ENCODE results near the gene IL4R. TPM values are rescaled to one million over a fixed set of nuclear protein-coding genes. Genes with fewer than 3 reads are reported as not detected.

The IL4R gene
- total RNA-seq, 1 experiment from 2014 or later: 32.6 TPM

- CTCF ChIA-PET: interaction anchor here (1.1 kb wide), 1 partner anchor 21 kb away, joined by 3 read pairs; no protein-coding TSS in a partner anchor
- POLR2A ChIA-PET: no interaction called here
- no peak overlapping the region for H3K4me3 Mint-ChIP-seq (ENCODE audit: unreplicated experiment)
- H3K36me3 ChIP-seq (ENCODE audit: control insufficient read depth, insufficient read depth, low read length): no peaks in the 10 kb centered on the region
- peaks cover 17% of the 10 kb centered on the region for H3K27me3 Mint-ChIP-seq (ENCODE audit: insufficient read depth, unreplicated experiment)
- no peaks in the 10 kb centered on the region for H3K27me3 ChIP-seq (replicated peaks; ENCODE audit: control insufficient read depth, insufficient read depth, low read length)
- H3K27ac Mint-ChIP-seq (ENCODE audit: unreplicated experiment): no peak overlapping the region
- DNase-seq: no peak
- no peaks in the 10 kb centered on the region for H3K4me1 ChIP-seq
- no peaks in the 10 kb centered on the region for H3K9me3 Mint-ChIP-seq (ENCODE audit: unreplicated experiment)
- intact Hi-C loops (cut with micrococcal nuclease; ENCODE audit: unreplicated experiment): no loop called here
- H3K4me1 Mint-ChIP-seq (ENCODE audit: low read depth, unreplicated experiment): no peaks in the 10 kb centered on the region
- no peaks in the 10 kb centered on the region for H3K36me3 Mint-ChIP-seq (ENCODE audit: insufficient read depth, unreplicated experiment)
- H3K9me3 ChIP-seq: no peaks in the 10 kb centered on the region
- no peak overlapping the region for H3K4me3 ChIP-seq (ENCODE audit: low read depth, low read length)
- TF ChIP-seq, protein P1, sequence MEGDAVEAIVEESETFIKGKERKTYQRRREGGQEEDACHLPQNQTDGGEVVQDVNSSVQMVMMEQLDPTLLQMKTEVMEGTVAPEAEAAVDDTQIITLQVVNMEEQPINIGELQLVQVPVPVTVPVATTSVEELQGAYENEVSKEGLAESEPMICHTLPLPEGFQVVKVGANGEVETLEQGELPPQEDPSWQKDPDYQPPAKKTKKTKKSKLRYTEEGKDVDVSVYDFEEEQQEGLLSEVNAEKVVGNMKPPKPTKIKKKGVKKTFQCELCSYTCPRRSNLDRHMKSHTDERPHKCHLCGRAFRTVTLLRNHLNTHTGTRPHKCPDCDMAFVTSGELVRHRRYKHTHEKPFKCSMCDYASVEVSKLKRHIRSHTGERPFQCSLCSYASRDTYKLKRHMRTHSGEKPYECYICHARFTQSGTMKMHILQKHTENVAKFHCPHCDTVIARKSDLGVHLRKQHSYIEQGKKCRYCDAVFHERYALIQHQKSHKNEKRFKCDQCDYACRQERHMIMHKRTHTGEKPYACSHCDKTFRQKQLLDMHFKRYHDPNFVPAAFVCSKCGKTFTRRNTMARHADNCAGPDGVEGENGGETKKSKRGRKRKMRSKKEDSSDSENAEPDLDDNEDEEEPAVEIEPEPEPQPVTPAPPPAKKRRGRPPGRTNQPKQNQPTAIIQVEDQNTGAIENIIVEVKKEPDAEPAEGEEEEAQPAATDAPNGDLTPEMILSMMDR (IDR thresholded peaks at IDR 0.05; ENCODE audit: insufficient read depth in 1 of 2, low read depth in 1 of 2, low read length in 1 of 2, severe bottlenecking in 1 of 2, unreplicated experiment in 1 of 2): no peak
- no TSS peak for BruUV-seq (replicated peaks)
Measured at GRCh38 chr16:27389272-27389961, 75.6 kb downstream of the IL4R start.

DNA sequence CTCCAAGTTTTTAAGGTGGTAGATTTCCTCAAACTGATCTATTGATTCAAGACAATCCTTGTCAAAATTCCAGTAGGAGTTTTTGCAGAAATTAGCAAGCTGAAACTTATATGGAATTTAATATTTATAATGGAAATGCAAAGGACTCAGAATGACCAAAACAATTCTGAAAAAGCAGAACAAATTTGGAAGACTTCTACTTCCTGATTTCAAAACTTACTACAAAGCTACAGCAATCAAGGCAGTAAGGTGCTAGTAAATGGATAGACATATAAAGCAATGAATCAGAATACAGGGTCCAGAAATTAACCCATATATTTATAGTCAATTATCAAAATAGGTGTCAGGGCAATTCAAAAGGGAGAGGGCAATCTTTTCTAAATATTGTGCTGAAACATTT is 76.4 kb downstream of the IL4R start:
- no peaks in the 10 kb centered on the region for H3K4me1 Mint-ChIP-seq (ENCODE audit: low read depth, unreplicated experiment)
- ChIA-PET POLR2A (no interaction called here), CTCF (no interaction called here)
- 0 out of 2 replicates have a peak, but pooled peaks cover under 1% of the 10 kb centered on the region for H3K9me3 ChIP-seq
- no TSS peak for BruUV-seq (replicated peaks)
- H3K9me3 Mint-ChIP-seq (ENCODE audit: unreplicated experiment): no peaks in the 10 kb centered on the region
- H3K27me3 Mint-ChIP-seq (ENCODE audit: insufficient read depth, unreplicated experiment): peaks cover 22% of the 10 kb centered on the region
- DNase-seq: no peak
- no peaks in the 10 kb centered on the region for H3K36me3 ChIP-seq (ENCODE audit: control insufficient read depth, insufficient read depth, low read length)
- no peak overlapping the region for H3K27ac Mint-ChIP-seq (ENCODE audit: unreplicated experiment)
- H3K36me3 Mint-ChIP-seq (ENCODE audit: insufficient read depth, unreplicated experiment): no peaks in the 10 kb centered on the region
- H3K4me1 ChIP-seq: no peaks in the 10 kb centered on the region
- no peaks in the 10 kb centered on the region for H3K27me3 ChIP-seq (replicated peaks; ENCODE audit: control insufficient read depth, insufficient read depth, low read length)
- TF ChIP-seq, protein P1 (IDR thresholded peaks at IDR 0.05; ENCODE audit: insufficient read depth in 1 of 2, low read depth in 1 of 2, low read length in 1 of 2, severe bottlenecking in 1 of 2, unreplicated experiment in 1 of 2): no peak
- H3K4me3 ChIP-seq (ENCODE audit: low read depth, low read length): no peak overlapping the region
- H3K4me3 Mint-ChIP-seq (ENCODE audit: unreplicated experiment): no peak overlapping the region
- intact Hi-C loops (cut with micrococcal nuclease; ENCODE audit: unreplicated experiment): no loop called here

GRCh38 chr16:27392671-27393070 is 78.9 kb downstream of the IL4R start:
- Mint-ChIP-seq H3K27ac (ENCODE audit: unreplicated experiment) (no peak overlapping the region), H3K4me1 (ENCODE audit: low read depth, unreplicated experiment) (no peaks in the 10 kb centered on the region), H3K4me3 (ENCODE audit: unreplicated experiment) (no peak overlapping the region), H3K27me3 (ENCODE audit: insufficient read depth, unreplicated experiment) (peaks cover 22% of the 10 kb centered on the region), H3K9me3 (ENCODE audit: unreplicated experiment) (no peaks in the 10 kb centered on the region), H3K36me3 (ENCODE audit: insufficient read depth, unreplicated experiment) (no peaks in the 10 kb centered on the region)
- H3K9me3 ChIP-seq: 0 out of 2 replicates have a peak, but pooled peaks cover 3% of the 10 kb centered on the region
- TF ChIP-seq, protein P1 (IDR thresholded peaks at IDR 0.05; ENCODE audit: insufficient read depth in 1 of 2, low read depth in 1 of 2, low read length in 1 of 2, severe bottlenecking in 1 of 2, unreplicated experiment in 1 of 2): no peak
- ChIA-PET POLR2A (no interaction called here), CTCF (interaction anchor here (0.6 kb wide), 1 partner anchor 143 kb away, joined by 3 read pairs; no protein-coding TSS in a partner anchor)
- BruUV-seq (replicated peaks): no TSS peak
- no peak for DNase-seq
- no peaks in the 10 kb centered on the region for H3K27me3 ChIP-seq (replicated peaks; ENCODE audit: control insufficient read depth, insufficient read depth, low read length)
- no peaks in the 10 kb centered on the region for H3K4me1 ChIP-seq
- no peaks in the 10 kb centered on the region for H3K36me3 ChIP-seq (ENCODE audit: control insufficient read depth, insufficient read depth, low read length)
- no peak overlapping the region for H3K4me3 ChIP-seq (ENCODE audit: low read depth, low read length)
- intact Hi-C loops (cut with micrococcal nuclease; ENCODE audit: unreplicated experiment): no loop called here

Data from Caco-2 (cell line).